H1 (cell line): Measurements from ENCODE around the gene PHLDA3. TPM values are rescaled to one million over a fixed set of nuclear protein-coding genes. Genes with fewer than 3 reads are reported as not detected.
"Not testable (repeated sequence)": the region's sequence is repeated elsewhere in the genome, so short reads cannot be mapped to it uniquely, and the experiment has no call there.

Experiments used
- CTCF ChIA-PET: fragments of 300-600 bp; sonication (Branson Sonifier 250); formaldehyde crosslinking; loops from one replicate; lab custom pipeline; 2021; ENCODE audit not compliant: partially characterized antibody; lab: Charles Lee
- POLR2A ChIA-PET: fragments of 300-600 bp; sonication (Branson Sonifier 250); formaldehyde crosslinking; loops from one replicate; lab custom pipeline; 2021; ENCODE audit warnings: inconsistent platforms; ENCODE audit not compliant: partially characterized antibody; lab: Charles Lee
- DNase-seq, 2 experiments: peaks; one replicate each; pipeline versions ENCODE4 v3.0.0 to v3.0.0-alpha.2; 2010 to 2022; ENCODE audit warnings: low spot score in 2 of 2, low read depth in 1 of 2, mixed read lengths in 1 of 2
- FAIRE-seq: peaks from 2 replicates; lab custom pipeline; 2011; peaks lifted over from hg19 to GRCh38; lab: Jason Lieb, UNC
- H2AFZ ChIP-seq: 2 replicates; pipeline ENCODE4 v1.8.1; 2012; ENCODE audit warnings: low read length, inconsistent platforms
- H2AK5ac ChIP-seq: 2 replicates; pipeline ENCODE4 v1.6.1; 2013; ENCODE audit warnings: low read depth, low read length
- H2BK120ac ChIP-seq: replicated peaks from 2 replicates; pipeline ENCODE3; 2013; ENCODE audit warnings: low read depth, low read length, inconsistent platforms
- H2BK12ac ChIP-seq: 2 replicates; pipeline ENCODE4 v1.6.1; 2013; ENCODE audit warnings: low read depth, low read length
- H2BK15ac ChIP-seq: 2 replicates; pipeline ENCODE4 v1.6.1; 2013; ENCODE audit warnings: low read length
- H2BK20ac ChIP-seq: 2 replicates; pipeline ENCODE4 v1.6.1; 2013; ENCODE audit warnings: low read length
- H2BK5ac ChIP-seq: 2 replicates; pipeline ENCODE4 v1.6.1; 2013; ENCODE audit warnings: low read depth, low read length
- H3K14ac ChIP-seq: 2 replicates; pipeline ENCODE4 v1.6.1; 2013; ENCODE audit warnings: inconsistent platforms; ENCODE audit not compliant: insufficient read length
- H3K18ac ChIP-seq: 2 replicates; pipeline ENCODE4 v1.6.1; 2013; ENCODE audit warnings: low read length; ENCODE audit errors: extremely low read depth
- H3K23ac ChIP-seq: 2 replicates; pipeline ENCODE4 v1.6.1; 2013; ENCODE audit warnings: inconsistent platforms; ENCODE audit not compliant: insufficient read length
- H3K23me2 ChIP-seq: 2 replicates; pipeline ENCODE4 v1.6.1; 2013; ENCODE audit warnings: low read depth, low read length
- H3K27ac ChIP-seq: 2 replicates; pipeline ENCODE4 v1.6.1; 2011; ENCODE audit warnings: low read depth, low read length, inconsistent platforms
- H3K27me3 ChIP-seq, 4 experiments: replicated peaks in 1 of 4; 1 replicate in 1 of 4; 2 replicates in 3 of 4; pipeline versions ENCODE4 v1.6.1 to v1.8.1; 2011 to 2013; ENCODE audit warnings: low read length in 3 of 4, mild to moderate bottlenecking in 3 of 4, inconsistent platforms in 2 of 4, mixed read lengths in 2 of 4, moderate library complexity in 1 of 4; ENCODE audit not compliant: control insufficient read depth in 3 of 4, insufficient read depth in 3 of 4; ENCODE audit errors: extremely low read depth in 1 of 4
- H3K36me3 ChIP-seq, 4 experiments: 2 replicates each; pipeline versions ENCODE4 v1.6.1 to v1.8.1; 2011 to 2013; ENCODE audit warnings: mild to moderate bottlenecking in 4 of 4, low read length in 3 of 4, moderate library complexity in 2 of 4, control low read depth in 1 of 4, inconsistent platforms in 1 of 4; ENCODE audit not compliant: insufficient read depth in 4 of 4, control insufficient read depth in 2 of 4
- H3K4ac ChIP-seq: replicated peaks from 2 replicates; pipeline ENCODE3; 2013; ENCODE audit warnings: low read length, low read depth, mixed read lengths, inconsistent platforms; ENCODE audit not compliant: insufficient read length
- H3K4me1 ChIP-seq, 4 experiments: replicated peaks in 1 of 4; 1 replicate in 1 of 4; 2 replicates in 3 of 4; pipeline versions ENCODE4 v1.6.1 to v1.8.1; 2011 to 2013; ENCODE audit warnings: low read length in 3 of 4, inconsistent platforms in 2 of 4, mixed read lengths in 1 of 4; ENCODE audit not compliant: insufficient read depth in 4 of 4, control insufficient read depth in 3 of 4
- H3K4me2 ChIP-seq, 2 experiments: 2 replicates each; pipeline versions ENCODE4 v1.6.1 to v1.8.1; 2011 to 2013; ENCODE audit warnings: low read depth in 2 of 2, low read length in 2 of 2, control low read depth in 1 of 2, inconsistent platforms in 1 of 2, mild to moderate bottlenecking in 1 of 2; ENCODE audit not compliant: insufficient read depth in 1 of 2
- H3K4me3 ChIP-seq, 4 experiments: fragments of 200-600, 300-600 bp in 1 of 4; sonication (generic), shearing (Covaris generic), sonication (Bioruptor Twin) in 1 of 4; 2 replicates each; pipeline versions ENCODE4 v1.5.1 to v1.8.1; 2011 to 2016; ENCODE audit warnings: low read length in 4 of 4, low read depth in 3 of 4, control low read depth in 2 of 4, inconsistent platforms in 2 of 4, mild to moderate bottlenecking in 2 of 4, mixed read lengths in 1 of 4, moderate library complexity in 1 of 4; ENCODE audit not compliant: insufficient read depth in 2 of 4; ENCODE audit errors: extremely low read depth in 1 of 4
- H3K56ac ChIP-seq: replicated peaks from 2 replicates; pipeline ENCODE3; 2013; ENCODE audit warnings: low read depth, mild to moderate bottlenecking, mixed read lengths, low read length, inconsistent platforms; ENCODE audit not compliant: insufficient read length
- H3K79me1 ChIP-seq: 2 replicates; pipeline ENCODE4 v1.6.1; 2013; ENCODE audit warnings: low read depth, low read length, control low read depth
- H3K79me2 ChIP-seq, 2 experiments: 2 replicates each; pipeline versions ENCODE4 v1.6.1 to v1.8.1; 2012 to 2013; ENCODE audit warnings: low read length in 2 of 2, mild to moderate bottlenecking in 2 of 2, inconsistent platforms in 1 of 2; ENCODE audit not compliant: insufficient read depth in 2 of 2, control insufficient read depth in 1 of 2
- H3K9ac ChIP-seq, 4 experiments: replicated peaks in 1 of 4; 1 replicate in 1 of 4; 2 replicates in 3 of 4; pipeline versions ENCODE4 v1.6.1 to v1.8.1; 2011 to 2013; ENCODE audit warnings: low read depth in 3 of 4, low read length in 3 of 4, control low read depth in 2 of 4, mild to moderate bottlenecking in 2 of 4, moderate library complexity in 2 of 4, inconsistent platforms in 1 of 4; ENCODE audit errors: extremely low read depth in 1 of 4
- H3K9me3 ChIP-seq, 2 experiments: 2 replicates each; pipeline versions ENCODE4 v1.6.1 to v1.8.1; 2012 to 2013; ENCODE audit warnings: mild to moderate bottlenecking in 2 of 2, moderate library complexity in 2 of 2, control low read depth in 1 of 2, inconsistent platforms in 1 of 2, low read depth in 1 of 2, low read length in 1 of 2, mixed read lengths in 1 of 2; ENCODE audit not compliant: insufficient read depth in 2 of 2
- H4K20me1 ChIP-seq, 2 experiments: replicated peaks in 1 of 2; 2 replicates each; pipeline versions ENCODE3 to v1.8.1; 2011 to 2013; ENCODE audit warnings: inconsistent platforms in 2 of 2, low read length in 2 of 2, mild to moderate bottlenecking in 1 of 2; ENCODE audit not compliant: insufficient read depth in 2 of 2, control insufficient read depth in 1 of 2
- H4K5ac ChIP-seq: 2 replicates; pipeline ENCODE4 v1.6.1; 2013; ENCODE audit warnings: low read length, low read depth, mixed read lengths, inconsistent platforms; ENCODE audit not compliant: insufficient read length
- H4K8ac ChIP-seq: 2 replicates; pipeline ENCODE4 v1.8.0; 2013; ENCODE audit warnings: mild to moderate bottlenecking, moderate library complexity, low read length, inconsistent platforms; ENCODE audit not compliant: insufficient read depth; ENCODE audit errors: extremely low read depth
- H4K91ac ChIP-seq: replicated peaks from 2 replicates; pipeline ENCODE3; 2013; ENCODE audit warnings: low read length, mixed read lengths, inconsistent platforms; ENCODE audit not compliant: insufficient read length
- WGBS, 2 experiments: shearing (Covaris generic) in 1 of 2; methylation state at CpG; one replicate each; pipeline versions ENCODE4 v1.1.6 to v1.1.7; 2013 to 2015; ENCODE audit warnings: low lambda C conversion rate in 2 of 2, mixed read lengths in 2 of 2, inconsistent platforms in 1 of 2, low coverage in 1 of 2, missing lambda C conversion rate in 1 of 2; ENCODE audit not compliant: insufficient replicate concordance in 2 of 2, insufficient coverage in 1 of 2, insufficient read length in 1 of 2; ENCODE audit errors: extremely low coverage in 1 of 2, missing lambda C conversion rate in 1 of 2; 5-methylcytosine and 5-hydroxymethylcytosine counted together
- polyA plus RNA-seq, 7 experiments: library from polyadenylated mRNA; depleted of rRNA in 3 of 7; stranded (reverse) in 5 of 7; unstranded in 2 of 7; fragments of >200 nt in 5 of 7; fragments of 200-250 nt in 2 of 7; gene quantifications; 1 replicate in 5 of 7; 2 replicates in 1 of 7; 4 replicates in 1 of 7; pipeline versions ENCODE4 v1.2.1 to v1.2.3, GENCODE V29; 2011 to 2013; ENCODE audit warnings: missing spikeins in 2 of 7, mixed read lengths in 2 of 7
- total RNA-seq: library from RNA; stranded (reverse); fragmentation: NEBNext Ultra II Directional; extraction: Animal tissue kit (Norgen Biotek cat#: 25700); gene quantifications from 2 replicates; pipeline ENCODE4 v1.2.1, GENCODE V29; 2021

PHLDA3 gene
- total and polyA plus RNA-seq, 2 of the 8 experiments (the other 6 are each of a cell fraction or from before 2014, with no cell fraction given): 25.5 to 27.5 TPM

GRCh38 chr1:201493026-201493656 lies 24.2 kb upstream of the PHLDA3 start:
- CTCF ChIA-PET: interaction anchor here (1.1 to 27.5 kb wide), 3 partner anchors 9 to 609 kb away, joined by 3 to 929 read pairs (median 390); partner anchors contain the start of gene NAV1

More at GRCh38 chr1:201493026-201493656, 24.2 kb upstream of the PHLDA3 start:
- not testable (repeated sequence) for H3K4me2 ChIP-seq, H3K14ac ChIP-seq, H3K23ac ChIP-seq, H3K56ac ChIP-seq, H2BK20ac ChIP-seq, FAIRE-seq, H3K4me1 ChIP-seq, H4K91ac ChIP-seq, H2BK120ac ChIP-seq, H3K4me3 ChIP-seq, H2BK12ac ChIP-seq, H3K36me3 ChIP-seq, H3K27ac ChIP-seq, H2BK15ac ChIP-seq, H3K18ac ChIP-seq, H3K23me2 ChIP-seq, H2AFZ ChIP-seq, H3K4ac ChIP-seq, H4K8ac ChIP-seq, H3K9ac ChIP-seq, DNase-seq, H3K27me3 ChIP-seq, H4K20me1 ChIP-seq, H3K79me1 ChIP-seq, H2AK5ac ChIP-seq, H2BK5ac ChIP-seq, H3K79me2 ChIP-seq, H3K9me3 ChIP-seq, H4K5ac ChIP-seq
- POLR2A ChIA-PET: interaction anchor here (0.6 kb wide), 1 partner anchor 533 kb away, joined by 3 read pairs; no protein-coding TSS in a partner anchor
- WGBS, 2 experiments: 83% methylated on average over 3 of the region's 3 CpGs; no CpG with 5 or more reads in 1 of the 2 experiments
